ENCODE measurements around the gene DDAH2.
A peak's percentile ranks its signal among the peaks of the same experiment; 100 is the strongest.
"Not testable (repeated sequence)": the region's sequence is repeated elsewhere in the genome, so short reads cannot be mapped to it uniquely, and the experiment has no call there.

DDAH2 gene

GRCh38 chr6:31713991-31714684 is 15.0 kb downstream of the DDAH2 start:
- DNase-seq (ENCODE audit: low read depth) = no peak

GRCh38 chr6:31713465-31713864 is 15.6 kb downstream of the DDAH2 start:
- no peak for DNase-seq (ENCODE audit: low read depth)

DNA sequence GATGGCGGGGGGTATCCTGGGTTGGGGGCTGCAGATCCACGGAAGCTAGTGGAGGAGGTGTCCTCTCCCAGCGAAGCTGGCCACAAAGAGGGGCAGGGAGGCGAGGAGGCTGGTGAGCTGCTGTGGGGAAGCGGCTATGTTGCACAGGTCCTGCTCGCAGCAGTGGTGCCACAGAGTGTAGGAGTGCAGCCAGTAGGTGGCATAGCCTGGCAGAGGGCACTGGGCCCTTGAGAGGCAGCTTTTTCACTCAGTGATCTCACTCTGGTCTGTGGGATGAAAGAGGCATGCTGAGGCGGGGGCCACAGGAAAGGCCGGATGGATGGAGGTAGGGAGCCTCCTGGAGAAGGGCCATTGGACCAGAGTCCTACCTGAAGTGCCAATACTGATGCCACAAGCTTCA is 16.8 kb downstream of the DDAH2 start:
- DNase-seq (ENCODE audit: low read depth) = no peak

- no peak for DNase-seq (ENCODE audit: low read depth)
These were observed 17.9 kb downstream of the DDAH2 start for GRCh38 chr6:31711233-31711632.

DNA sequence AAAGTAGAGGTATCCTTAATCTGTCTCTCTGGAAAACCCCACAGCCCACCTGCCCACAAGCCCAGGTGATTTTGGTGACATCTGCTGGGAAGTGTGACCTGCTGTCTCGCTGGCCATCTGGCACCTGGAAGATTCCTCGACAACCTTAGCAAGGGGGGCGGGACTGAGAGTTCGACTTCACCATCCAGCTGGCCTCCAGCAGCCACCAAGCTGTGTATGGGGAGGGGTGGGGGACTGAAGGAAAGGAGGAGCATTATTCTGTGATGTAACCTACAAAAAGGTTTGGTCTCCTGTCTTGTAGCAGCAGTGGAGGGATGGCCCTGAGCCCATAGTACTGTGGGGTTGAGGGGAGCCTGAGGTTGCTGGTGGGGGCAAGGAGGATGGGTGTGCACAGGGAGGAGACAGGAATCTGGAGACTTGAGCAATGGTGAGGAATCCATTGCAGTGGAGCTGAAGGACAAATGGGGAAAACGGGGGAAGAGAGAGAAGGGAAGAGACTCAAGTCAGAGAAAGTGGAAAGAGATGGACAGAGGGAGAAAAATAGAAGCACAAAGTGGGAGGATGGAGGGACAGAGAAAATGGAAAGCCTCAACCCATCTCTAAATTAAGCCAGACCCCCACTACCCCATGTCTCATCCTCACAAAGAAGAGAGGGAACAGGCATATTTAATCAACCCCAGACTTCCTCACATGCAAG is 18.4 kb downstream of the DDAH2 start:
- no peak for DNase-seq (ENCODE audit: low read depth)

DNA sequence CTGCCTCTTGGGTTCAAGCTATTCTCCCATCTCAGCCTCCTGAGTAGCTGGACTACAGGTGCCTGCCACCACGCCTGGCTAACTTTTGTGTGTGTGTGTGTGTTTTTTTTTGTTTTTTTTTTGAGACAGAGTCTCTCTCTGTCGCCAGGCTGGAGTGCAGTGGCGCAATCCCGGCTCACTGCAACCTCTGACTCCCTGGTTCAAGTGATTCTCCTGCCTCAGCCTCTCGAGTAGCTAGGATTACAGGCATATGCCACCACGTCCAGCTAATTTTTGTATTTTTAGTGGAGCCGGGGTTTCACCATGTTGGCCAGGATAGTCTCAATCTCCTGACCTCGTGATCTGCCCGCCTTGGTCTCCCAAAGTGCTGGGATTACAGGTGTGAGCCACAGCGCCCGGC is 19.9 kb downstream of the DDAH2 start:
- DNase-seq (ENCODE audit: low read depth) = not testable (repeated sequence)

DNA sequence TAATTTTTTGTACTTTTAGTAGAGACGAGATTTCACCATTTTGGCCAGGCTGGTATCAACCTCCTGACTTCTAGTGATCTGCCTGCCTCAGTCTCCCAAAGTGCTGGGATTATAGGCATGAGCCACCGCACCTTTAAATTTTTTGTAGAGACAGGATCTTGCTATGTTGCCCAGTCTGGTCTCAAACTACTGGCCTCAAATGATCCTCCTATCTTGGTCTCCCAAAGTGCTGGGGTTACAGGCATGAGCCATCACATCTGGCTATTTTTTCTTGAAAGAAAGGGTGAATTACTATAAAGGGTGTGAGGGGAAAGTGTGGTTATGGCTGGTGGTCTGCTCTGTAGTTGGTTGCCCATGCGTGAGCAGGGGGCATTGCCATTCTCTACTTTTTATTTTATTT is 20.9 kb downstream of the DDAH2 start:
- no peak for DNase-seq (ENCODE audit: low read depth)

- no peak for DNase-seq (ENCODE audit: low read depth)
These were observed 21.4 kb downstream of the DDAH2 start for GRCh38 chr6:31707701-31708100.

GRCh38 chr6:31706599-31706998 is 22.5 kb downstream of the DDAH2 start, which contains the start of gene LY6G6F:
Gene LY6G6F (plus strand): TSS chr6:31706866. CDS start chr6:31706907, 41 bp downstream.
- DNase-seq (ENCODE audit: low read depth) = no peak

- no peak for DNase-seq (ENCODE audit: low read depth)
These were observed 23.2 kb downstream of the DDAH2 start for GRCh38 chr6:31705931-31706330.

- DNase-seq (ENCODE audit: low read depth) = peak; percentile 91
These were observed 26.0 kb downstream of the DDAH2 start, which contains the start of gene ABHD16A for GRCh38 chr6:31702819-31703716. Gene ABHD16A (minus strand): TSS chr6:31703324. CDS start chr6:31703281, 43 bp downstream.

DNA sequence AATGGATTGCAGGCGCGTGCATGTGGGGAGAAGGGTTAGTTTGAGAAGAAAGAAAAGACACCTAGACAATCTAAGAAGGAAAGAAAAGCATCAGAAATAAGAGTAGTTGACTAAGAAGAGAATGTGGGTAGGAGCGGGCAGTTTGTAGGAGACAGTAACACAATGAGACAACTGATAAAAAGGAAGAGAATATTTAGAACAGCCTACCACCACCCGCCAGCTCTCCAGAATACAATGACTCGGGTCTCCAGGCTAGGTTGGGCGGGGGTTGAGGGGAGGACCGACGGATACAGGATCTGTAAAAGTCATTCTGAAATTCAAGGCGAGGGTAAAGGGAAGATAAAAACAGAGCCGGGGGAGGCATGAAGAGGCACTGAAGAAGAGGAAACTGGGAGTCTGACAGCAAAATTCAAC is 26.7 kb downstream of the DDAH2 start:
- no peak for DNase-seq (ENCODE audit: low read depth)

DNA sequence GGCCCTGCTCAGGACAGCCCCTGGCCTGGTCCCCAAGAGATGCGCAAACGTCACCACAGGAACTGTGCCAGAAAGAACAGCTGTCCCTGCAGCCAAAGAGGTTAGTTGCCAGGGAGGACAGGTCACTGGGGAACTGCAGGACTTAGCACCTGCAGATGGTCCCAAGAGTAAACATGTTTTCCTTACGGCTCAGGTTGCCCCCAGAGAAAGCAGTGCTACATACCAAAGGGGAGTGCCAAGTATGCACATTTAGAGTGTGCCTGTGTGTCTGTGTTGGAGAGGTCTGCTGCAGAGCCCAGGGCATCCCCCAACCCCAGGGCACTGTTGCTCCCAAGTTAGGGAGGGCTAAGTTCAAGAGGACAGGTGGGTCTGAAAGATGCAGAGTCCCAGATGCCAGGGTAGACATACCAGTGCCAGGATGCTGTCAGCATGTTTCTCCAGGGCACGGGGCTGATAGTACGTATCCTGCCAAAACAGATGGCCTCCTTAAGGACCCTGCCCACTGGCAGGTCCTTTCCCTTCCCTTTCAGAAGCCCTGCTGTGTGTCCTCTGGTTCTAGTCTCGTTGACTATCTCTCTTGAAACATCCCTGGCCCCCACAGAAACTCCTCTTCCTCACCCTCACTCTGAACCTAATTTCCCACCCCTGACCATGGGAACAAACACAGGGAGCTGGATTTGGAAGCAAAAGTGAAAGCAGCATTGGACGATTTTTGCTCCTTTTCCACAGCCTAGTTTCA is 27.3 kb downstream of the DDAH2 start:
- DNase-seq (ENCODE audit: low read depth) = no peak

DNA sequence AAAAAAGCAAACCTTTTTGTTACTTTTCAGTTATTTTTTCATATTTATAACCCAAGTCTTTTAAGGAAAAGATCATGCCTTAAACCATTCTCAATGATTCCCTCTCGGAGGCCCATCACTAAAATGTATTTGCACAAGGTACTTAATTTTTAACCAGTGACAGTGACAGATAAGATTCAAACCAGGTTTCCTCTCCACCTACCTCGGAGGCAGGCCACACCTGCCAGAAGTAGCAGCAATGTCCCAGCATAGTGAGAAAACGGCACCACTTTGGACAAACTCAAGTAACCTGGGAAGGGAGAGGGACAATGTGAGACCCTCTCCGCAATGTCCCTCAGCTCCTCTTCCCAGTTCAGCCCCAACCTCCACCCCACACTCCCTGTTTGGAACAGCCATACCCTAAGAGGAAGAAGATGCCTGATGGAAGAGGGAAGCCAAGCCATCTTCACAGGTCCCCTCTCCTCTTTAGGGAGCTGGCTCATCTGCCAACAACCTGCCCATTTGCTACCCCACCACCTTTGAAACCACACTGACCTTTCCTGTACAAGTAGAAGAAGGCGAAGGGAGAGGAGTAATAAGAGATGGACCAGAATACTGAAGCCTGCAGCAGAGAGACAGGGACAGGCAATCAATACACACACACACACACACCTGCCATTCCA is 28.2 kb downstream of the DDAH2 start:
- DNase-seq (ENCODE audit: low read depth) = no peak

GRCh38 chr6:31697555-31697954 is 31.5 kb downstream of the DDAH2 start:
- DNase-seq (ENCODE audit: low read depth) = no peak

DNA sequence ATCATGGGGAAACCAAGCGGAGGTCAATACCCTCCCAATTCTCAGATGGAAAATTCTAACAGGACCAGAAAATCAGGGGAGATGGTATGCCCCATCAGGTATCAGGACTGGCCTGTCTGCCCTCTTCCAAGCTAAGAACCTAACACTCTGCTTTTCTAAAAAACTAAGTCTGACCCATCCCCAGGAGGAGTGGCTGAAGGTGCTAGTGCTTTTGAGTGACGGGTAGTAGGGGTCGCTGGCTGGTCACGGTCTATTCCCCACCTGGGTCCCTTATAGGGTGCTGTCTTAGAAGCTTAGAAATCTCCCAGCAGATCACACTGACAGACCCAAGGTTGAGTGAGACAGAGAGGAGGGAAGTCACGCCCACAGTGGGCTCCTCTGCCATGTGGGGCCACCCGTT is 35.6 kb downstream of the DDAH2 start:
- no peak for DNase-seq (ENCODE audit: low read depth)

- no peak for DNase-seq (ENCODE audit: low read depth)
These were observed 36.2 kb downstream of the DDAH2 start for GRCh38 chr6:31692886-31693285.

DNA sequence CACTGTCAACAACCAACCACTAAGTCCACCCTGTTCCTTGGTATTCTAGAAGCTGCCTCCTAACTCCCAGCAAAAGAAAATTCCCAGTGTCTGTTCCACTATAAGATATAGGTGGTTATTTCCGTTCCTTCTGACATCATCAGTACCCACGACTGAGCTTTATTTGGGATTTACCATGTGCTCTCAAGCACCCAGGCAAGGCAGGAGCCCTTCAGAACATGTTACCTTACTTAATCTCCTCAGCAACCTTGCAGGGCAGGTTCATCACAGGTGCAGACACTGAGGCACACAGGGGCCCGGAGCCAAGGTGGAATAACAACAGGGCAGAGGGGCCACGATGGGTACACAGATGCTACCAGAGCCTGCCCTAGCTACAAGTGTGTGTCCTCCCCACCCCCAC is 36.7 kb downstream of the DDAH2 start:
- no peak for DNase-seq (ENCODE audit: low read depth)

DNA sequence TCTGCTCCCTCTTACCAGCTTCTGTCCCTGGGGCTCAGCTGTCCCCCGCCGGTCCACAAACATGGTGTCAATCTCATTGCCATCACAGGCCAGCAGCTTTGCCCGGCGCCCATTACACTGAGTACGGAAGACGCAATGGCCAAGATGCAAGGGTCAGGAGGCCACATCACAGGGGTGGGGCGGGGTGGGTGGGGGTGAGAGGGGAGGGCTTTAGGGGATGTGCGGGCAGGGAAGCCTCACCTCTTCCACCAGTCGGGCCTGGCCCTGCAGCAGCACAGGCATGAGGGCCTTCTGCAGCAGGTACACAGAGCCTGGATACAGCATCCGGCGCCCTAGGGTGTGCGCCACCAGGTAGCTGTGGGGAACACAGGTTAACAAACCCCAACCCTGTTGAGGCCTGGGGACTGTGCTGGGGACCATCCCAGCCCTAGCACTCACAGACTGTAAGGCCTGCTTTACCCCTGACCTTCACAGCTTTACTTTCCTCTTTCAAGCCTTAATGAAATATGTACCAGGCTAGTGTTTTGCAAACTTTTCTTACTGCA is 37.5 kb downstream of the DDAH2 start:
- DNase-seq (ENCODE audit: low read depth) = no peak

GRCh38 chr6:31691078-31691463 is 38.0 kb downstream of the DDAH2 start:
- DNase-seq (ENCODE audit: low read depth) = no peak
